ENCODE data around the gene LTBR. TPM values are rescaled to one million over a fixed set of nuclear protein-coding genes. Genes with fewer than 3 reads are reported as not detected.

LTBR gene
- total RNA-seq, 1 experiment from 2014 or later: 194 TPM

GRCh38 chr12:6430124-6430989 lies 46.4 kb downstream of the LTBR start:
- Mint-ChIP-seq H3K27ac (ENCODE audit: unreplicated experiment) (peak overlapping the region; percentile 40), H3K9me3 (ENCODE audit: unreplicated experiment) (no peaks in the 10 kb centered on the region), H3K36me3 (ENCODE audit: insufficient read depth, unreplicated experiment) (no peaks in the 10 kb centered on the region), H3K4me3 (ENCODE audit: unreplicated experiment) (peak overlapping the region; percentile 18), H3K27me3 (ENCODE audit: insufficient read depth, unreplicated experiment) (no peaks in the 10 kb centered on the region), H3K4me1 (ENCODE audit: low read depth, unreplicated experiment) (peaks cover 11% of the 10 kb centered on the region)
- intact Hi-C loops (cut with micrococcal nuclease; ENCODE audit: unreplicated experiment): no loop called here
- H3K4me1 ChIP-seq: peaks cover 12% of the 10 kb centered on the region; the same call in 1 of the 2 replicates
- DNase-seq: peak; percentile 21 to 50
- no peaks in the 10 kb centered on the region for H3K36me3 ChIP-seq (ENCODE audit: control insufficient read depth, insufficient read depth, low read length)
- TF ChIP-seq CTCF (IDR thresholded peaks at IDR 0.05; ENCODE audit: insufficient read depth in 1 of 2, low read depth in 1 of 2, low read length in 1 of 2, severe bottlenecking in 1 of 2, unreplicated experiment in 1 of 2): no peak
- no peaks in the 10 kb centered on the region for H3K27me3 ChIP-seq (replicated peaks; ENCODE audit: control insufficient read depth, insufficient read depth, low read length)
- no peaks in the 10 kb centered on the region for H3K9me3 ChIP-seq
- POLR2A ChIA-PET: no interaction called here
- BruUV-seq (replicated peaks): no TSS peak
- CTCF ChIA-PET: no interaction called here
- no peak overlapping the region for H3K4me3 ChIP-seq (ENCODE audit: low read depth, low read length)

GRCh38 chr12:6432991-6433390 lies 49.0 kb downstream of the LTBR start:
- peak in 1 of 2 experiments; percentile 9 for DNase-seq
- Mint-ChIP-seq H3K27me3 (ENCODE audit: insufficient read depth, unreplicated experiment) (no peaks in the 10 kb centered on the region), H3K4me1 (ENCODE audit: low read depth, unreplicated experiment) (peaks cover 11% of the 10 kb centered on the region), H3K36me3 (ENCODE audit: insufficient read depth, unreplicated experiment) (no peaks in the 10 kb centered on the region), H3K9me3 (ENCODE audit: unreplicated experiment) (no peaks in the 10 kb centered on the region), H3K27ac (ENCODE audit: unreplicated experiment) (no peak overlapping the region), H3K4me3 (ENCODE audit: unreplicated experiment) (no peak overlapping the region)
- Histone ChIP-seq H3K9me3 (no peaks in the 10 kb centered on the region), H3K36me3 (ENCODE audit: control insufficient read depth, insufficient read depth, low read length) (no peaks in the 10 kb centered on the region), H3K4me1 (peaks cover 12% of the 10 kb centered on the region; the same call in 1 of the 2 replicates), H3K27me3 (replicated peaks; ENCODE audit: control insufficient read depth, insufficient read depth, low read length) (no peaks in the 10 kb centered on the region), H3K4me3 (ENCODE audit: low read depth, low read length) (no peak overlapping the region)
- intact Hi-C loops (cut with micrococcal nuclease; ENCODE audit: unreplicated experiment): no loop called here
- BruUV-seq (replicated peaks): no TSS peak
- ChIA-PET CTCF (interaction anchor here (0.9 kb wide), 1 partner anchor 32 kb away, joined by 3 read pairs; no protein-coding TSS in a partner anchor), POLR2A (interaction anchor here (0.7 kb wide), 1 partner anchor 38 kb away, joined by 4 read pairs; no protein-coding TSS in a partner anchor)
- no peak for TF ChIP-seq CTCF (IDR thresholded peaks at IDR 0.05; ENCODE audit: insufficient read depth in 1 of 2, low read depth in 1 of 2, low read length in 1 of 2, severe bottlenecking in 1 of 2, unreplicated experiment in 1 of 2)

GRCh38 chr12:6434205-6435140 lies 50.5 kb downstream of the LTBR start:
- Histone ChIP-seq H3K9me3 (no peaks in the 10 kb centered on the region), H3K4me1 (peaks cover 12% of the 10 kb centered on the region; the same call in 1 of the 2 replicates), H3K36me3 (ENCODE audit: control insufficient read depth, insufficient read depth, low read length) (no peaks in the 10 kb centered on the region), H3K27me3 (replicated peaks; ENCODE audit: control insufficient read depth, insufficient read depth, low read length) (no peaks in the 10 kb centered on the region), H3K4me3 (ENCODE audit: low read depth, low read length) (no peak overlapping the region)
- no peaks in the 10 kb centered on the region for H3K27me3 Mint-ChIP-seq (ENCODE audit: insufficient read depth, unreplicated experiment)
- no peaks in the 10 kb centered on the region for H3K36me3 Mint-ChIP-seq (ENCODE audit: insufficient read depth, unreplicated experiment)
- no peak overlapping the region for H3K4me3 Mint-ChIP-seq (ENCODE audit: unreplicated experiment)
- no TSS peak for BruUV-seq (replicated peaks)
- H3K4me1 Mint-ChIP-seq (ENCODE audit: low read depth, unreplicated experiment): peaks cover 11% of the 10 kb centered on the region
- no peak overlapping the region for H3K27ac Mint-ChIP-seq (ENCODE audit: unreplicated experiment)
- TF ChIP-seq CTCF (IDR thresholded peaks at IDR 0.05; ENCODE audit: insufficient read depth in 1 of 2, low read depth in 1 of 2, low read length in 1 of 2, severe bottlenecking in 1 of 2, unreplicated experiment in 1 of 2): no peak
- intact Hi-C loops (cut with micrococcal nuclease; ENCODE audit: unreplicated experiment): no loop called here
- no peaks in the 10 kb centered on the region for H3K9me3 Mint-ChIP-seq (ENCODE audit: unreplicated experiment)
- DNase-seq: peak in 1 of 2 experiments; percentile 30
- POLR2A ChIA-PET: interaction anchor here (0.6 to 0.9 kb wide), 2 partner anchors 100 to 107 kb away, joined by 3 to 17 read pairs; partner anchors contain the start of gene GAPDH
- CTCF ChIA-PET: no interaction called here

Measured in Caco-2 (cell line).